Adrenal gland (tissue), 5 donors: ENCODE results near the gene CHRNG.

Source experiments
- POLR2A ChIP-seq, 2 donors: fragments of 450-650 bp; IDR thresholded peaks; one replicate each; pipeline ENCODE4 v1.6.1; 2017; ENCODE audit warnings: antibody characterized with exemption in 2 of 2, mild to moderate bottlenecking in 2 of 2, moderate library complexity in 1 of 2
- TF ChIP-seq, protein P1 (sequence below), 6 experiments: fragments of 450-650 bp in 4 of 6; fragments of 200-600 bp in 2 of 6; sonication (generic) in 1 of 6; IDR thresholded peaks; 1 replicate in 5 of 6; 2 replicates in 1 of 6; pipeline versions ENCODE4 v1.5.1 to v1.8.0; 2016 to 2021; ENCODE audit warnings: antibody characterized with exemption in 6 of 6, mild to moderate bottlenecking in 2 of 6, moderate library complexity in 1 of 6
- donor health status: DM: no; HTN: no; CAD: no.

DNA sequence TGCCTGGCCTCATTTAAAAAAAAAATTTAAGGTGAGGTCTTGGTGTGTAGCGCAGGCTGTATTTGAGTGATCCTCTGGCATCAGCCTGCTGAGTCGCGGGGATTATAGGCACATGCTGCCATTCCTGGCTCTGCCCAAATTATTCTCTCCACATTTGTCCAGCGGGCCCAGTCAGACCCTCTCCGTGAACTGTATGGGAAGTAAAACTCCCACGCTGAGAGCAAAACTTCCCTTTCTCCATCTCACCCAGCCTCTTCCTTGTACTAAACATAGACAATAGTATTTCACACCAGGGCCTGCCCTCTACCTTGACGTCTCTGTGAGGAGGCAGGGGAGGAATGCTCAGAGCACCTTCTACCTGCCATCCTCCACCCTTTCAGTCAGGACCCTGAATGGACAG, 48.0 kb downstream of the CHRNG start:
- TF ChIP-seq, protein P1, sequence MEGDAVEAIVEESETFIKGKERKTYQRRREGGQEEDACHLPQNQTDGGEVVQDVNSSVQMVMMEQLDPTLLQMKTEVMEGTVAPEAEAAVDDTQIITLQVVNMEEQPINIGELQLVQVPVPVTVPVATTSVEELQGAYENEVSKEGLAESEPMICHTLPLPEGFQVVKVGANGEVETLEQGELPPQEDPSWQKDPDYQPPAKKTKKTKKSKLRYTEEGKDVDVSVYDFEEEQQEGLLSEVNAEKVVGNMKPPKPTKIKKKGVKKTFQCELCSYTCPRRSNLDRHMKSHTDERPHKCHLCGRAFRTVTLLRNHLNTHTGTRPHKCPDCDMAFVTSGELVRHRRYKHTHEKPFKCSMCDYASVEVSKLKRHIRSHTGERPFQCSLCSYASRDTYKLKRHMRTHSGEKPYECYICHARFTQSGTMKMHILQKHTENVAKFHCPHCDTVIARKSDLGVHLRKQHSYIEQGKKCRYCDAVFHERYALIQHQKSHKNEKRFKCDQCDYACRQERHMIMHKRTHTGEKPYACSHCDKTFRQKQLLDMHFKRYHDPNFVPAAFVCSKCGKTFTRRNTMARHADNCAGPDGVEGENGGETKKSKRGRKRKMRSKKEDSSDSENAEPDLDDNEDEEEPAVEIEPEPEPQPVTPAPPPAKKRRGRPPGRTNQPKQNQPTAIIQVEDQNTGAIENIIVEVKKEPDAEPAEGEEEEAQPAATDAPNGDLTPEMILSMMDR (IDR thresholded peaks at IDR 0.05): no peak
- TF ChIP-seq POLR2A (IDR thresholded peaks at IDR 0.05): no peak
